Fibroblast of gingiva (primary cell): ENCODE results near the gene MED13L.
A peak's percentile ranks its signal among the peaks of the same experiment; 100 is the strongest.

ENCODE experiments used
- DNase-seq: peaks from one replicate; pipeline ENCODE4 v3.0.0-alpha.2; 2011; ENCODE audit warnings: low read depth

MED13L gene

GRCh38 chr12:115944392-115944742, 333.1 kb downstream of the MED13L start:
- no peak for DNase-seq

- DNase-seq: peak; percentile 18
These were observed 333.7 kb downstream of the MED13L start for GRCh38 chr12:115943630-115944391.

- no peak for DNase-seq
These were observed 334.2 kb downstream of the MED13L start for GRCh38 chr12:115943310-115943629.

GRCh38 chr12:115942346-115942745, 335.1 kb downstream of the MED13L start:
- DNase-seq: no peak

DNA sequence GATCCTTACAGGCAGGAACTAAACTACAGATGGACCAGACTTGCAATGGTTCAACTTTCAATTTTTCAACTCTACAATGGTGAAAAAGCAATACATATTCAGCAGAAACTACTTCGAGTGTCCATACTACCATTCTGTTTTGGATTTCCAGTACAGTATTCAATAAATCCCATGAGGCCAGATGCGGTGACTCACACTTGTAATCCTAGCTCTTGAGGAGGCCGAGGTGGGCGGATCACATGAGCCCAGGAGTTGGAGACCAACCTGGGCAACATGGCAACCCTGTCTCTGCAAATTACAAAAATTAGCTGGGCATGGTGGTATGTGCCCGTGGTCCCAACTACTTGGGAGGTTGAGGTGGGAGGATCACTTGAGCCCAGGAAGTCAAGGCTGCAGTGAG, 336.1 kb downstream of the MED13L start:
- peak; percentile 27 for DNase-seq

DNA sequence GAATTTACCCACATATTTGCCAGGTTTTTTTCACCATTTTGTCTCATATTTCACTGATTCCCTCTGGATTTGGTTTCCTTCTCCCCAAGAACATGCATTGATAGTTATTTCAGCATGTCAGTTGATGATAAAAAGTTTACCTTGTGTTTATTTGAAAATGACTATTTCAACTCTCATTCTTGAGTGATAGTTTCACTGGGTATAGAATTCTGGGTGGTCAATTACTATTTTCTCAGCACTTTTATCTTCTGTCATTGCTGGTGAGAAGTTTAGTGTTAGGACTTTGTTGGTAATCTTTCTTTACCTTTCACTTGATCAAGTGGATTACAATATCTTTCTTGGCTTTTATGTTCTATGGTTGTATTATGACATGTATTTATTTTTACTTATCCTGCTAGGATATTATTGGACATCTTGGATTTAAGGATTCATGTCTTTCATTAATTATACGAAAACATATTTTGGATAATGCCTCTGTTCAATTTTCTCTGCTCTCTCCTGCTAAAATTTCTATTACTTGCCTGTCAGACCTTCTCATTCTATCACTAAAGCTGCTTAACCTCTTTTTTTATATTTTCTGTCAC, 338.6 kb downstream of the MED13L start:
- no peak for DNase-seq

DNA sequence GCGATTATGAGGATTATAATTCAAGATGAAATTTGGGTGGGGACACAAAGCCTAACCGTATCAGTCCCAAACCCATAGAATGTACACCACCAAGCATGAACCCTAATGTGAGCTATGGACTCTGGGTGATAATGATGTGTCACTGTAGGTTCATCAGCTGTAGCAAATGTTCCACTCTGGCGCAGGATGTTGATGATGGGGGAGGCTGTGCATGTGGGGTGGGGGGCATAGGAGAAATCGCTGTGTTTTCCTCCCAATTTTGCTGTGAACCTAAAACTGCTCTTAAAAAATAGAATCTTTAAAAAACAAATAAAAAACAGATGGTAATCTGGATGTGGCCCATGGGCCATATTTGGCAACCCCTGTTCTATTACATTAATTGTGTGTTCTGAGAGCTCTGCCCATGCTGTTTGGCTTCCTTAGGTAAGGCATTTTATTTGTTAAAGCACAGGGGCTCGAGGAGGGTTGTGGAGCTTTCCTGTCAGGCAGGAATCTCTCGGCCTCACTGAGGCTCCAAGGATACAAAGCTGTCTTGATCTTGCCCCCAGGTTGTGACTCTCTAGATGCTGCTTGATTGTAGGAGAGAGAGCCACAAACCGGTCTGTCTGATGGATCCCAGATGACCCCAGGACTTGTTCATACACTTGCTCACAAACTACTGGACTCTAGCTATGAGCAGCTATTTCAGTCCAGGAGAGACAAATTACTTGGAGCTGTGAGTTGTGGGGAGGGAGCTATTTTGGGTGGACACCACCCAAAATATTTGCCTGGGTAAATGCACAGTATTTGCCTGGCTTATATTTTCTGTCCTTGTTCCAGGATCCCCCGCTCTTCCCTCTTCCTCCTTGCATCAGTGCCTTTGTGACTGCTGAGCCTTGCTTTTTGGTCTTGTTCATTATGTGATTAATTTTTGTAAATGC, 340.2 kb downstream of the MED13L start:
- no peak for DNase-seq

DNA sequence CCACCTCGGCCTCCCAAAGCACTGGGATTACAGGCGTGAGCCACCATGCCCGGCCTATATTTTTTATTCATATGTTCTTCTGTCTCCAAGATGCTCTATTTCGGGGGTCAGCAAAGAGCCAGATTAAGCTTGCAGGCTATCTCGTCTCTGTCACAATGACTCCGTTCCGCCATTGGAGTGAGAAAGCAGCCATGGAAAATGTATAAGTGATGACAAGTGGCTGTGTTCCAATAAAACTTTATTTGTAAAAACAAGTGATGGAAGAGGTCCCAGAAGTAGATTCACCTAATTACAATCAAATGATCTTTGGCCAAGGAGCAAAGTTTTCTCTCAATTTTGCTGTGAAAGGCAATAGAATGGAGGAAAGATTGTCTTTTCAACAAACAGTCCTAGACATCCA, 342.6 kb downstream of the MED13L start:
- DNase-seq: no peak

DNA sequence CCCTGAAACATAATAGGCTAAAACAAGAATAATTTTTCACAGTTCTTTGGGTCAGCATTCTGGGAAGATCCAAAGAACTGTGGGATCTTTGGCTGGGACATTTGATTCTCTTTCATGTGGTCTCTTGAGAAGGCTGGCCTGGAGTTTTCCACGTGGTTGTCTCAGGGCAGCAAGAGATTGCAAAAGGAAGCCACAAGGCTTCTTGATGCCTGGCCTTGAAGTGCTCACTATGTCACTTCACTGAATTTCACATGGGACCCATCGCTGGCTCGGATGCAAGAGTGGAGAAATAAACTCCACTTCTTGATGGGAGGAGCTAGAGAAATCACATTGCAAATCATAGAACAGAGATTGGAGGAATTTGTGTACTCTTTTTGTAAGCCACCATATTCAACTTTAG, 343.4 kb downstream of the MED13L start:
- no peak for DNase-seq

GRCh38 chr12:115932066-115932465, 345.4 kb downstream of the MED13L start:
- DNase-seq: no peak

GRCh38 chr12:115930336-115930735, 347.2 kb downstream of the MED13L start:
- DNase-seq: no peak

DNA sequence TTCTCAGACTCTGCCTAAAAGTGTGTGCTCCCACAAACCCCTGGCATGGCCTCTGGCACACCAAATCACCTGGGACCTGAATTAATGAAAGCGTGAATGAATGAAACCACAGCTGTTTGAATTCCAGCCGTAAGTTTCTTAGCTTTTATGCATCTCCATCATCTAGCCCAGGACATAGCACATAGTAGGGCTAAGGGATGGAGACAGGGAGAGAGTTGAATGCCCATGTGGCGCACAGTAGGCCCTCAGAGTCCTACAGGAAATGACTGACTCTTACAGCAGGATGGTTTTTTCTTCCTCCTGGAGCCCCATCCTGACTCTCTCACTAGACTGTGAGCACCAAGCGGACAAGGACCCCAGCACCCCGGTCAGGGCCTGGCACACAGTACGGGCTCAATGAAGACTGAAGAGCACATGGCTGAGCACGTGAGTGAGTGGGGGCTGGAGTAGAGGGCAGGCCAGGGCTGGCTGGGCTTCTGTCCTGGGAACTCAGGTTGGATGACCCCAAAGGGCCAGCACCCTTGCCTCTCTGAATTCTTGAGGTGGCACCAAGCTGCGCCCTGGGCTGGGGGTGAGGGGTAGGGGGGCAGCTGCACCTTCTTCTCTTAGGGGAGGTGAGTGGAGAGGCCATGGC, 351.3 kb downstream of the MED13L start:
- DNase-seq: no peak

DNA sequence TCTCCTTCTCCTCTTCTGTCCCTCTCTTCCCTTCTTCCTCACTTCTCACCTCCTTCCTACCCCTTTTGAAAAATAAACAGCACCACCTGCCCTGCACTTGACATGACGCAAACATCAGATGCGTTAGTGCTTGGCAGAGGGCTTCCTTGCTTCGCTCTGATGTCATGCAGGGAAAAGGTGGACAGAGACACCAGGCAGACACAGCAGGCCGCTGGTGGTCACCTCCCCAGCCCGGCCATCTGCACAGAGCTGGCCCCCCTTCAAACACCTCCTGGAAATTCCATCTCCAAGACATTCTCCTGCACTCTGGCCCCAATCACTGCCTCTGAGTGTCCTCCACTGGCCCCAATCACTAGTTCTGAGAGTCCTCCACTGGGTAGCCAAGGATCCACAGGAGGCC, 353.6 kb downstream of the MED13L start:
- DNase-seq: no peak

DNA sequence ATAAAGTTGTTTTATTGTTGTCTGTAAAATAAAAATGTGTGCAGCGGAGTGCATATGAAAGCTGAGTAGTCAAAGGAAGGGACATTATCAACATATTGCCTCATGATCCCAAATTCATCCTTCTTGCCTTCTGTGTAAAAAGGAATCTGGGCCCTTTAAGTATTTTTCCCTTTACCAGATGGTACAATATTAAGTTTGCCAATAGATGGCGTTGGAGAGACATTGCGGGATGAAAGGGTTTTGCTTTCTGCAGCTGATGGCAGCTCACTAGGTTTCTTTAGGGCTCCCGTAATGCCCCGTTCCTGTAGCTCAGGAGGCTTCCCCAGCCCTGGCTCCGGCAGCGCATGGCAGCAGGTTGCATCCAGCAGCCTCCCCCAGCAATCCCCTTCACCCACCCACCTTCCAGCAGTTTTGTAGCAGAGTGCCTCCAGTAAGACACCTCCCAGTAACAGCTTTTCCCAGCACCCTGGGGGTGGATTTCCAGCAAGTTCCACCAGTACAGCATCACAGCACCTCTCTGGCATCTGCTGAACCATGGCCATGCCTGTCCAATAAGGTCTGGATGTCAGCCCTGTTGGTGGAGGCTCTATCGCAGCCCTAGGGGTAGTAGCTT, 354.4 kb downstream of the MED13L start:
- no peak for DNase-seq

- DNase-seq: peak; percentile 23
These were observed 356.9 kb downstream of the MED13L start for GRCh38 chr12:115920395-115921183.

DNA sequence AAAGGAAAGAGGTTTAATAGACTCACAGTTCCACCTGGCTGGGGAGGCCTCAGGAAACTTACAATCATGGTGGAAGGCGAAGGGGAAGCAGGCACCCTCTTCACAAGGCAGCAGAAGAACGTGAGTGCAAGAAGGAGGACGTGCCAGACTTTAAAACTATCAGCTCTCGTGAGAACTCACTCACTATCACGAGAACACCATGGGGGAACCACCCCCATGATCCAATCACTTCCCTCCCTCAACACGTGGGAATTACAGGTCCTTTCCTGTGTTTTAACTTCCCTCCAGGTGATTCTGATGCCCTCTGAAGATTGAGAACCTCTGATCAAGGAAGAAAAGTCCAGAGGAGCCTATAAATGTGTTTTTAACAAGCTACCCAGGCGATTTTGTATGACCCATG, 358.7 kb downstream of the MED13L start:
- no peak for DNase-seq

GRCh38 chr12:115916910-115917668, 360.4 kb downstream of the MED13L start:
- DNase-seq: no peak

- DNase-seq: no peak
These were observed 363.4 kb downstream of the MED13L start for GRCh38 chr12:115914122-115914521.

DNA sequence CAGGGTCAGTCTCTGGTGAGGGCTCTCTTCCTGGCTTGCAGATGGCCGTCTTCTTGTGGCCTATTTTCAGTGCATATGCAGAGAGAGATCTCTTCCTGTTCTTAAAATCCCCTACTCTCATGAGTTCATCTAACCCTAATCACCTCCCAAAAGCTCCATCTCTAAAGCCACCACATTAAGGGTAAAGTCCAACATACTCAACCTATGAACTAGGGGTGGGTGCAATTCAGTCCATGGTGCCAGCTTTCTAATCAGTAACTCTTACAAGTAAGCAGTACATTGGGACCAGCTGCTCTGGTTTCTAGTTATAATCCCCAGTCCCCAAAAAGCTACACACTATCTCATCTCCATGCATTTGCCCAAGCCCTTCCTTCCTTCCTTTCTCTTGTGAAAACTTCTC, 365.1 kb downstream of the MED13L start:
- DNase-seq: no peak

DNA sequence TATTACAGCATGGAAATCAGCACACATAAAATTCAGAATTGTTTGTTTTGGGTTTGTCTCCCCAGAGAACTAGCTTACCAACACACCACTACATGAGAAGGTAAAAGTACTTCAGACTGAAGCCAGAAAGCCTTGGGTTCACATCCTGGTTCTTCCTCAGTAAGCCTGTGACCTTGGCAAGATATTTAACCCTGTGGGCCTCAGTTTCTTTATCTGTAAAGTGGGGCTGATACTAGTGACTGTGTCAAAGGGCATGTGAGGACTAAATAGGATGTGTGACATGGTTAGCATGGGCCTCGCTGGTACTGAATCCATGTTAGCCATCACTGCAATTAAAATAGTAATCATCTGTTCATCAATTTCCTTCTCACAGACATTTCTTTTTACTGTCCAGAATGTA, 366.1 kb downstream of the MED13L start:
- no peak for DNase-seq

DNA sequence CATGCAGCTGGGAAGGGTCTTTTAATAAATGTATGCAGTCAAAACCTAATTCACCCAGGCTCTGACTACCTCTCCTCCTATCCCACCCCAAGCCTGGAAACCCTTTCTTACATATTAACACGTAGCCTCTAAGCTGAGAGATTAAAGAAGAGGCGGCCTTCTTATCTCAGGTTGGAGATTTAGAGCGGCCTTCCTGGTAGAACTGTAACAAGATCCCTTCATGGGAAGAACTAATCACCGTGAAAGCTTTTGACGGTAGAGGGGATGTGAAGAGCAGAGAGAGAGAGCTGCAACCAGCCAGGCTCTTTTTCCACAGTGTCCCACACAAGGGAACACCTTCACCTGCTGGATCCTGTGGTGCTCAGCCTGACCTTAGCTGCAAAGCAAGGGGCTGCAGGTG, 367.4 kb downstream of the MED13L start:
- DNase-seq: no peak
